Lung (tissue), 12 donors: ENCODE results near the gene REXO1. TPM values are rescaled to one million over a fixed set of nuclear protein-coding genes. Genes with fewer than 3 reads are reported as not detected.

Experiments used
- ATAC-seq: fragments of 200-7000 bp; cut with Tn5 transposase; one replicate; pipeline ENCODE4 v1.9.1; 2020; ENCODE audit warnings: moderate number of reproducible peaks; ENCODE audit not compliant: insufficient read depth, low FRiP score
- DNase-seq, 3 donors: peaks; one replicate each; pipeline ENCODE4 v3.0.0-alpha.2; 2013 to 2017
- H3K27ac ChIP-seq, 2 donors: one replicate each; pipeline ENCODE4 v1.5.1; 2013; ENCODE audit warnings: mild to moderate bottlenecking in 2 of 2, moderate library complexity in 2 of 2, control low read depth in 1 of 2, inconsistent platforms in 1 of 2, low read depth in 1 of 2, low read length in 1 of 2
- H3K27me3 ChIP-seq, 3 donors: one replicate each; pipeline ENCODE4 v1.5.1; 2013; ENCODE audit warnings: low read length in 2 of 3; ENCODE audit not compliant: control insufficient read depth in 3 of 3, insufficient read depth in 3 of 3
- H3K36me3 ChIP-seq, 4 donors: one replicate each; pipeline ENCODE4 v1.5.1; 2013; ENCODE audit warnings: low read length in 4 of 4, mild to moderate bottlenecking in 1 of 4, moderate library complexity in 1 of 4; ENCODE audit not compliant: control insufficient read depth in 4 of 4, insufficient read depth in 4 of 4
- H3K4me1 ChIP-seq, 5 donors: one replicate each; pipeline ENCODE4 v1.5.1; 2013; ENCODE audit warnings: low read length in 5 of 5, mild to moderate bottlenecking in 2 of 5, moderate library complexity in 1 of 5; ENCODE audit not compliant: control insufficient read depth in 5 of 5, insufficient read depth in 5 of 5
- H3K4me3 ChIP-seq: one replicate; pipeline ENCODE4 v1.5.1; 2013; ENCODE audit warnings: mild to moderate bottlenecking, control low read depth, moderate library complexity
- H3K9ac ChIP-seq, 2 donors: one replicate each; pipeline ENCODE4 v1.5.1; 2013; ENCODE audit warnings: low read length in 2 of 2, control low read depth in 1 of 2; ENCODE audit not compliant: insufficient read depth in 1 of 2
- H3K9me3 ChIP-seq, 4 donors: one replicate each; pipeline ENCODE4 v1.5.1; 2013; ENCODE audit warnings: low read length in 3 of 4, mild to moderate bottlenecking in 1 of 4, moderate library complexity in 1 of 4; ENCODE audit not compliant: control insufficient read depth in 4 of 4, insufficient read depth in 3 of 4
- WGBS, 2 donors: extraction: QIAGEN DNeasy Blood & Tissue Kit; methylation state at CpG; one replicate each; pipeline ENCODE4 v1.1.7; 2013; 5-methylcytosine and 5-hydroxymethylcytosine counted together
- polyA plus RNA-seq, 2 donors: library from polyadenylated mRNA; stranded (reverse); fragments of 200-250 nt; gene quantifications; one replicate each; pipeline ENCODE4 v1.2.1, GENCODE V29; 2013
- total RNA-seq, 2 donors: library from RNA; depleted of rRNA in 1 of 2; stranded (reverse); fragments of >200 nt in 1 of 2; gene quantifications; one replicate each; pipeline ENCODE4 v1.2.1, GENCODE V29; 2014 to 2021
- TF ChIP-seq, protein P1 (sequence below): IDR thresholded peaks from 2 replicates; pipeline ENCODE4 v1.5.1; 2012; ENCODE audit warnings: mild to moderate bottlenecking; ENCODE audit errors: control extremely low read depth, extremely low read depth
- donor health status: control.
- donor health status: control.
- donor health status: Bipolar disorder and iron deficiency.
- donor health status: healthy.
- donor health status: DM: yes; HTN: yes; CAD: no.

The REXO1 gene
- total and polyA plus RNA-seq, 4 donors = 15.6 to 40.3 (median 27.2) TPM

DNA sequence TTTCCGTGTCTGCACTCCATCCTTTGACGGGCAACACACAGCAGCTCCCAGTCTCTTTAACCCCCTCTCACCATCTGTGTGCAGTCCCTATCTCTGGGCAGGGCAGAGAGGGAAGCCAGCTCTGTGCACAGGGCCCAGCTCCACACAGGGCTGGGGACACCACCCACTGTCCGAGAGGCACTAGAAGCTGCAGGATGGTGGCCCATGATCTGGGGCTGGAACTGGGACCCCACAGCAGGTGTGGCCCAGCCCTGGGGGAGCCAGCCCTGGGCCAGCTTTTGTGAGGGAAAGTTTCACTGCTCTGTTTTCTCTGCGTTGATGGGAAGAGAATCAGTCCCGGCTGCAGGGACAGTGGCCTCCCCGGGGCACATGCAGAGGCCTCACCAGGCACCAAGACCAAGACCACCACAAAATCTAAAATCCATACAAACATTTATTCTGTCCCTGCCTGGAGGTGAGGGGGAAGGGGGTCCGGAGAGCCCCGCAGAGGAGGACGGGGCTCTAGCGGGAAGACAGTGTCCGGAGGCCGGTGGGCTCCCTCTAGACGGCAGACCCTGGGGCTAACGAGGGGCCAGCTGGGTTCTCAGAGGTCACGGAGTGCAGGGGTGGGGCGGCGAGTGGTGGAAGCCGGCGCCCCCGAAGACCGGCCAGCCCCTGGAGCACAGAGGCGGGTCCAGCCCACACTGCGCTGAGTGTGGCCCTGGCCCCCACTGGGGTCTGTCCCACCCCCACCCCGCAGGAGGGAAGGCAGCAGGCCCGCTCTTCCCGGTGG is 33.3 kb downstream of the REXO1 start:
- H3K9me3 ChIP-seq = no peaks in the 10 kb centered on the region
- ATAC-seq (no peak), DNase-seq (no peak)
- H3K4me3 ChIP-seq = no peak overlapping the region
- peaks cover 6 to 54% (median 9%) of the 10 kb centered on the region in 4 donors for H3K36me3 ChIP-seq
- peaks cover 0 to 17% (median 3%) of the 10 kb centered on the region in 5 donors for H3K4me1 ChIP-seq
- H3K27ac ChIP-seq = no peak overlapping the region
- no peaks in the 10 kb centered on the region for H3K27me3 ChIP-seq
- 90 to 92% methylated on average over 24 to 26 of the region's 26 CpGs for WGBS, 2 donors
- TF ChIP-seq, protein P1, sequence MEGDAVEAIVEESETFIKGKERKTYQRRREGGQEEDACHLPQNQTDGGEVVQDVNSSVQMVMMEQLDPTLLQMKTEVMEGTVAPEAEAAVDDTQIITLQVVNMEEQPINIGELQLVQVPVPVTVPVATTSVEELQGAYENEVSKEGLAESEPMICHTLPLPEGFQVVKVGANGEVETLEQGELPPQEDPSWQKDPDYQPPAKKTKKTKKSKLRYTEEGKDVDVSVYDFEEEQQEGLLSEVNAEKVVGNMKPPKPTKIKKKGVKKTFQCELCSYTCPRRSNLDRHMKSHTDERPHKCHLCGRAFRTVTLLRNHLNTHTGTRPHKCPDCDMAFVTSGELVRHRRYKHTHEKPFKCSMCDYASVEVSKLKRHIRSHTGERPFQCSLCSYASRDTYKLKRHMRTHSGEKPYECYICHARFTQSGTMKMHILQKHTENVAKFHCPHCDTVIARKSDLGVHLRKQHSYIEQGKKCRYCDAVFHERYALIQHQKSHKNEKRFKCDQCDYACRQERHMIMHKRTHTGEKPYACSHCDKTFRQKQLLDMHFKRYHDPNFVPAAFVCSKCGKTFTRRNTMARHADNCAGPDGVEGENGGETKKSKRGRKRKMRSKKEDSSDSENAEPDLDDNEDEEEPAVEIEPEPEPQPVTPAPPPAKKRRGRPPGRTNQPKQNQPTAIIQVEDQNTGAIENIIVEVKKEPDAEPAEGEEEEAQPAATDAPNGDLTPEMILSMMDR = no peak
- H3K9ac ChIP-seq = no peak overlapping the region

GRCh38 chr19:1814391-1814790 is 33.9 kb downstream of the REXO1 start:
- 85 to 90% methylated on average over 10 of the region's 10 CpGs for WGBS, 2 donors
- DNase-seq (no peak), ATAC-seq (no peak)
- no peaks in the 10 kb centered on the region for H3K27me3 ChIP-seq
- no peaks in the 10 kb centered on the region for H3K9me3 ChIP-seq
- TF ChIP-seq, protein P1 = no peak
- H3K4me3 ChIP-seq = no peak overlapping the region
- H3K36me3 ChIP-seq = peaks cover 6 to 48% (median 8%) of the 10 kb centered on the region in 4 donors
- H3K4me1 ChIP-seq = peaks cover 0 to 10% (median 3%) of the 10 kb centered on the region in 5 donors
- H3K27ac ChIP-seq = no peak overlapping the region
- no peak overlapping the region for H3K9ac ChIP-seq

GRCh38 chr19:1813192-1814182 is 34.8 kb downstream of the REXO1 start:
- WGBS, 2 donors = 64 to 65% methylated on average over 21 of the region's 21 CpGs
- Histone ChIP-seq H3K9ac (no peak overlapping the region), H3K27me3 (no peaks in the 10 kb centered on the region)

More at GRCh38 chr19:1813192-1814182, 34.8 kb downstream of the REXO1 start:
- no peak overlapping the region for H3K27ac ChIP-seq
- no peak for DNase-seq
- TF ChIP-seq, protein P1 = no peak
- H3K36me3 ChIP-seq = peaks cover 6 to 39% (median 7%) of the 10 kb centered on the region in 4 donors
- no peak for ATAC-seq
- no peak overlapping the region for H3K4me3 ChIP-seq
- peaks cover 0 to 8% (median 3%) of the 10 kb centered on the region in 5 donors for H3K4me1 ChIP-seq
- no peaks in the 10 kb centered on the region for H3K9me3 ChIP-seq
